Progenitor cell of endocrine pancreas (in vitro differentiated cells): ENCODE measurements around the gene NFU1. TPM values are rescaled to one million over a fixed set of nuclear protein-coding genes. Genes with fewer than 3 reads are reported as not detected.

Experiments used
- DNase-seq: peaks from one replicate; pipeline ENCODE4 v3.0.0; 2021; ENCODE audit warnings: low spot score; ENCODE audit not compliant: unreplicated experiment
- H3K27ac Mint-ChIP-seq: 2 replicates; pipeline ENCODE4 v1.8.0; 2021; ENCODE audit warnings: mild to moderate bottlenecking, moderate library complexity, mixed read lengths
- H3K27me3 Mint-ChIP-seq: 2 replicates; pipeline ENCODE4 v1.8.0; 2021; ENCODE audit warnings: mixed read lengths
- H3K36me3 Mint-ChIP-seq: 2 replicates; pipeline ENCODE4 v1.8.0; 2022; ENCODE audit warnings: mixed read lengths; ENCODE audit not compliant: insufficient read depth
- H3K4me1 Mint-ChIP-seq: 2 replicates; pipeline ENCODE4 v1.8.0; 2021; ENCODE audit warnings: low read depth, mixed read lengths
- H3K4me3 Mint-ChIP-seq: 2 replicates; pipeline ENCODE4 v1.8.0; 2021; ENCODE audit warnings: low read depth, mild to moderate bottlenecking, moderate library complexity, mixed read lengths
- H3K9me3 Mint-ChIP-seq: 2 replicates; pipeline ENCODE4 v1.8.0; 2021; ENCODE audit warnings: low read depth, mixed read lengths
- CTCF ChIP-seq: fragments of 200-600 bp; sonication (generic); IDR thresholded peaks from one replicate; pipeline ENCODE4 v1.5.0; 2021; ENCODE audit warnings: antibody characterized with exemption, mild to moderate bottlenecking; ENCODE audit not compliant: unreplicated experiment
- total RNA-seq: library from RNA; stranded (reverse); gene quantifications from 2 replicates; pipeline ENCODE4 v1.2.1, GENCODE V29; 2021

Gene NFU1
- total RNA-seq, 1 donor from 2014 or later: 44.1 TPM

- no peaks in the 10 kb centered on the region for H3K9me3 Mint-ChIP-seq
- H3K4me1 Mint-ChIP-seq: peaks cover 6% of the 10 kb centered on the region
- H3K27ac Mint-ChIP-seq: no peak overlapping the region
- no peak for TF ChIP-seq CTCF
- peaks cover 17% of the 10 kb centered on the region for H3K36me3 Mint-ChIP-seq
- no peak overlapping the region for H3K4me3 Mint-ChIP-seq
- DNase-seq: no peak
- no peaks in the 10 kb centered on the region for H3K27me3 Mint-ChIP-seq
Measured at GRCh38 chr2:69348781-69349180, 88.5 kb downstream of the NFU1 start.

Other genes with a start within 250 kb of the NFU1 start
- 50.9 and 51.9 TPM in 2 replicates for gene GFPT1, start 50.2 kb downstream of the NFU1 start, total RNA-seq
- 42.5 and 43.4 TPM in 2 replicates for gene AAK1, start 206.3 kb upstream of the NFU1 start, total RNA-seq